ENCODE measurements around the gene SLC39A2.

The SLC39A2 gene

GRCh38 chr14:21047378-21047781, 48.3 kb downstream of the SLC39A2 start:
- no peak for DNase-seq (ENCODE audit: low read depth in 2 of 2)

GRCh38 chr14:21048638-21049037, 49.5 kb downstream of the SLC39A2 start:
- no peak for DNase-seq (ENCODE audit: low read depth in 2 of 2)

- no peak for DNase-seq (ENCODE audit: low read depth in 2 of 2)
Measured at GRCh38 chr14:21049271-21049673, 50.2 kb downstream of the SLC39A2 start.

GRCh38 chr14:21050597-21050996, 51.5 kb downstream of the SLC39A2 start:
- no peak for DNase-seq (ENCODE audit: low read depth in 2 of 2)

Data from stimulated activated CD4-positive, alpha-beta T cell treated with anti-CD3 and anti-CD28 coated beads, Interleukin-1b, Interleukin-23, amount 100 ng/mL, for 4 hours (primary cell).